Coronary artery (tissue), 2 donors: Measurements from ENCODE around the gene SNX19.

ENCODE experiments used
- DNase-seq: peaks from one replicate; pipeline ENCODE4 v3.0.0-alpha.2; 2017; ENCODE audit warnings: low spot score
- H3K27ac ChIP-seq, 2 donors: fragments of 200-600 bp; sonication (generic); one replicate each; pipeline ENCODE4 v1.5.1; 2016 to 2019
- H3K4me3 ChIP-seq: fragments of 200-600 bp; sonication (generic); 2 replicates; pipeline ENCODE4 v1.5.1; 2016; ENCODE audit warnings: mild to moderate bottlenecking, moderate library complexity
- CTCF ChIP-seq: fragments of 200-600 bp; sonication (generic); IDR thresholded peaks from one replicate; pipeline ENCODE4 v1.5.1; 2019; ENCODE audit warnings: antibody characterized with exemption

The SNX19 gene

GRCh38 chr11:130829920-130830511 is 86.3 kb downstream of the SNX19 start:
- Histone ChIP-seq H3K27ac (peak overlapping the region in 1 of 2 donors; percentile 7), H3K4me3 (no peak overlapping the region)
- no peak for DNase-seq
- no peak for TF ChIP-seq CTCF

- no peak for TF ChIP-seq CTCF
- Histone ChIP-seq H3K27ac (peak overlapping the region in 1 of 2 donors; percentile 83), H3K4me3 (no peak overlapping the region)
- DNase-seq, result no peak
Observed at GRCh38 chr11:130828741-130829140, 87.5 kb downstream of the SNX19 start.

GRCh38 chr11:130827451-130828377 is 88.6 kb downstream of the SNX19 start:
- H3K4me3 ChIP-seq, result no peak overlapping the region
- H3K27ac ChIP-seq, result peak overlapping the region; percentile 34 to 83
- peak; percentile 20 for TF ChIP-seq CTCF
- peak; percentile 85 for DNase-seq

GRCh38 chr11:130826572-130826971 is 89.7 kb downstream of the SNX19 start:
- Histone ChIP-seq H3K27ac (no peak overlapping the region), H3K4me3 (no peak overlapping the region)
- DNase-seq, result no peak
- no peak for TF ChIP-seq CTCF

- Histone ChIP-seq H3K27ac (no peak overlapping the region), H3K4me3 (no peak overlapping the region)
- DNase-seq, result no peak
- TF ChIP-seq CTCF, result no peak
Observed at GRCh38 chr11:130825983-130826382, 90.3 kb downstream of the SNX19 start.

- no peak for TF ChIP-seq CTCF
- no peak overlapping the region for H3K27ac ChIP-seq
- H3K4me3 ChIP-seq, result no peak overlapping the region
- DNase-seq, result no peak
Observed at GRCh38 chr11:130825561-130825960, 90.7 kb downstream of the SNX19 start.
